ENCODE measurements around the gene RTP2.

RTP2 gene

GRCh38 chr3:187702507-187703033 is at the start of gene RTP2:
TSS of gene RTP2 (minus strand) at chr3:187702557. CDS start at chr3:187702128, 429 bp downstream.
- no peak for DNase-seq (ENCODE audit: low read depth)

- DNase-seq (ENCODE audit: low read depth), result no peak
Measured at GRCh38 chr3:187750513-187751123, 48.3 kb upstream of the RTP2 start.

GRCh38 chr3:187750006-187750512 is 47.7 kb upstream of the RTP2 start:
- no peak for DNase-seq (ENCODE audit: low read depth)

GRCh38 chr3:187748050-187748481 is 45.7 kb upstream of the RTP2 start:
- peak; percentile 84 for DNase-seq (ENCODE audit: low read depth)

GRCh38 chr3:187747506-187747905 is 45.1 kb upstream of the RTP2 start:
- no peak for DNase-seq (ENCODE audit: low read depth)

GRCh38 chr3:187746442-187747281 is 44.3 kb upstream of the RTP2 start:
- DNase-seq (ENCODE audit: low read depth), result no peak

- DNase-seq (ENCODE audit: low read depth), result no peak
Measured at GRCh38 chr3:187746059-187746441, 43.7 kb upstream of the RTP2 start.

- DNase-seq (ENCODE audit: low read depth), result peak; percentile 73
Measured at GRCh38 chr3:187745201-187746058, 43.1 kb upstream of the RTP2 start, which contains the start of gene BCL6. TSS of gene BCL6 (minus strand) at chr3:187745468. CDS start at chr3:187733693, 11,775 bp downstream.

- DNase-seq (ENCODE audit: low read depth), result no peak
Measured at GRCh38 chr3:187744169-187745151, 42.1 kb upstream of the RTP2 start.

GRCh38 chr3:187743195-187744141 is 41.1 kb upstream of the RTP2 start:
- DNase-seq (ENCODE audit: low read depth), result peak; percentile 57

- DNase-seq (ENCODE audit: low read depth), result no peak
Measured at GRCh38 chr3:187742351-187743171, 40.2 kb upstream of the RTP2 start.

GRCh38 chr3:187741403-187742350 is 39.3 kb upstream of the RTP2 start:
- peak; percentile 64 for DNase-seq (ENCODE audit: low read depth)

GRCh38 chr3:187740421-187741399 is 38.4 kb upstream of the RTP2 start:
- DNase-seq (ENCODE audit: low read depth), result peak; percentile 60

GRCh38 chr3:187739561-187740332 is 37.4 kb upstream of the RTP2 start:
- DNase-seq (ENCODE audit: low read depth), result peak; percentile 71

- DNase-seq (ENCODE audit: low read depth), result no peak
Measured at GRCh38 chr3:187739094-187739560, 36.8 kb upstream of the RTP2 start.

Data from stimulated activated CD8-positive, alpha-beta memory T cell treated with anti-CD3 and anti-CD28 coated beads, Interleukin-4, amount 100 ng/mL, for 24 hours (primary cell).